ENCODE data around the gene COBL.

Gene COBL

DNA sequence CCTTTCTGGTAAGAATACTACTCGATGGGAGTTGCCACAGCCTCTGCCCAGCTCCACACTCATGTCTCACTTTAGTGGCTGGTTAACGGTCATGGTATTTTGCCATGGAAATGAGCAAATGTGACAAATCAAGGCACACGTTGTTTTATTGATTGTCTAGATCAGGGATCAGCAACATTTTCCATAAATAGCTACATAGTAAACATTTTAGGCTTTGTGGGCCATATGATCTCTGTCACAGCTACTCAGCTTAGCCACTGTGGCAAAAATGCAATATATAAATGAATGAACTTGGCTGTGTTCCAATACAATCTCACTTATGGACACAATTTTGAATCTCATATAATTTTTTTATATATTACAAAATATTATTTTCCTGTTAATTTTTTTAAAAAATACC lies 76.9 kb downstream of the COBL start:
- TF ChIP-seq CTCF (IDR thresholded peaks at IDR 0.05; ENCODE audit: low read depth, low read length, missing control alignments) = no peak
- no peak overlapping the region for H3K4me3 ChIP-seq (replicated peaks; ENCODE audit: low read depth, low read length)
- DNase-seq (ENCODE audit: extremely low read depth, low read depth) = no peak

- no peak for DNase-seq (ENCODE audit: extremely low read depth, low read depth)
- no peak for TF ChIP-seq CTCF (IDR thresholded peaks at IDR 0.05; ENCODE audit: low read depth, low read length, missing control alignments)
- no peak overlapping the region for H3K4me3 ChIP-seq (replicated peaks; ENCODE audit: low read depth, low read length)
Measured at GRCh38 chr7:51238981-51239495, 77.6 kb downstream of the COBL start.

DNA sequence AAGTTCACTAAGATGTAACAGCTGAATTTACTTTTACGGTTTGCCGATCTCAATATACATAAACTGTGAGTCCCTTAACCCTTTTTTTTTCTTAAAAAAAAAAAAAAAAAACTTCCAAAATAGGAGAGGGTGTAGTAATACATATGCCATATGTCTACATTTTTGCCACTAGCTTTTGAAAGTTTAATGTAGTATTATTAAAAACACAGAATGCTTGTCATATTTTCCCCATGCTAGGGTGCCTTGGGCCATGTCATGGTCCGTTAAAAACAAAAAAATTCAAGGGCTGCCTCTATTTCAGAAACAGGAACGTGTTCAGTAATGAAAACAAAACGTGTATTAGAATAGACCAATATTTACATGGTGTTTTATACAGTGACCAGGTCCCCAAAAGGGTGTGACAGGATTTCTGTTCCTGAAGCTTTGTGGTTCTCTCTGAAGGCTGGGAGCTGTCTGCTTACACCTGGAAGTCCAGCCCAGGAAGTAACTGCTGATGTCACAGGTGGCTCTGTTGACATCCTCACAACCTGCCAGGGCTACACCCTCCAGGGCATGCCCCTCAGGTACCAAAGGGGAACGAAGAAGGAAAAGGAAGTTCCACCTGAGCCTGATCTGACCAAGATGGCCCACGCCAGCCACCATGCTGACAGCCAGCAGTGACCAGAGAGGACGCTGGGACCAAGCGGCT lies 79.0 kb downstream of the COBL start:
- DNase-seq (ENCODE audit: extremely low read depth, low read depth) = no peak
- no peak for TF ChIP-seq CTCF (IDR thresholded peaks at IDR 0.05; ENCODE audit: low read depth, low read length, missing control alignments)
- no peak overlapping the region for H3K4me3 ChIP-seq (replicated peaks; ENCODE audit: low read depth, low read length)

DNA sequence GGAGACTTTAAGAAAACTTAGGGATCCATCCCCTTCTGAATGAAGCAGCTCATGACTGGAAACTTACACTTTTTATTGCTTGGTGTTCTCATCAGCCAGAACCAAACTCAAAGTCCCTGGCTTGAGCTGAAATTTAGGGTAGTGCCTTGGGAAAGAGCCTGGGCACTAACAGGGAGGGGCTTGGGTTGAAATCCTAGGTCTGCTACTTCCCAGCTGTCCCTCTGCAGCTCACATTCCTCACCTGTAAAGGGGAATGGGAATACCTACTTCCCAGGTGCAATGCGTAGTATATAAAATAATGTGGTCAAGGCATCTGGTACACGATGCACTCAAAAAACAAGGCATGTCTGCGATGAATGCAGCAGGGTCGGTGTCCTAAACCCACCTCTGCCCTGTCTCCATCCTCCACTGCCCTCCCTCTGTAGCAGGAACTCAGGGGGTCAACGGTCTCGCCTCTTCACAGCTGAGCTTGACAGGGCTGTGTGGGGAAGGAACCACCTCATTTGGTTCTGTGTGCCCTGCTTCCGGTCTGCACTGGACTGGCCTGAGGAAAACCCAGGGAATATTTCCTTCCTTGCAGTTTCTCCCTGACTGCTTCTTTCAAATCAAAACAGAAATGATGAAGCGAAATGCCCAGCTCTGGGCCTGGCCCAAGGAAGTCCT lies 80.0 kb downstream of the COBL start:
- DNase-seq (ENCODE audit: extremely low read depth, low read depth) = no peak
- H3K4me3 ChIP-seq (replicated peaks; ENCODE audit: low read depth, low read length) = no peak overlapping the region
- no peak for TF ChIP-seq CTCF (IDR thresholded peaks at IDR 0.05; ENCODE audit: low read depth, low read length, missing control alignments)

- H3K4me3 ChIP-seq (replicated peaks; ENCODE audit: low read depth, low read length) = no peak overlapping the region
- no peak for DNase-seq (ENCODE audit: extremely low read depth, low read depth)
- TF ChIP-seq CTCF (IDR thresholded peaks at IDR 0.05; ENCODE audit: low read depth, low read length, missing control alignments) = no peak
Measured at GRCh38 chr7:51235593-51236313, 80.9 kb downstream of the COBL start.

DNA sequence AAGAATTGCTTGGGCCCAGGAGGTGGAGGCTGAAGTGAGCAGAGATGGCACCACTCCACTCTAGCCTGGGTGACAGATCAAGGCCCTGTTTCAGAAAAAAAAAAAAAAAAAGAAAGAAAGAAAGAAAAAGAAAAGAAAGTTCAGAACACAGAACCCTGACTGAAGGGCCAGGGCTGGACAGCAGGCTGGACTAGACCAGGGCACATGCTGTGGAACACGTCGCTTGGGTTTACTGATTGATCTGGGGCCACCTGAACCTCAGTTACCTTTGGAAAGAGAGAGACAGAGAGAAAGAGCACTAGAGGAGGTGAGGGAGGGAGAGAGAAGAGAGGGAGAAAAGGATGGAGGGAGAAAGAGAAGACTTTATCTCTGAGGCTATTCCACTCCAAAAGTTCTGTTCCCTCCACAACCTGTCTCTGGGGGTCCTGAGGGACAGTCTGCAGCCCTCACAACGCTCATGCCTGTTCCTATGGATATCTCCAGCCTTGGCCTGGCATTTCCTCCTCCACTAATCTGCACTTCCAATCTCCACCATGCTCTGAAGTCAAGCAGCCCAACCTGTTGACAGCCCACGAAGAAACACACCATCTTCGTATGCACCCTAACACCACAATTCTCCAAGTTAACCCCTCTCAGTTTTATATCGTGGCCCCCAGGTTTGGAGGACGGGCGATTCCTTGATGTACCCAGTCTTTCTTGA lies 81.8 kb downstream of the COBL start:
- DNase-seq (ENCODE audit: extremely low read depth, low read depth) = no peak
- no peak overlapping the region for H3K4me3 ChIP-seq (replicated peaks; ENCODE audit: low read depth, low read length)
- TF ChIP-seq CTCF (IDR thresholded peaks at IDR 0.05; ENCODE audit: low read depth, low read length, missing control alignments) = no peak

Data from HFF-Myc (cell line).